Measurements from ENCODE around the gene TEC.

- no peak for TF ChIP-seq EZH2 (IDR thresholded peaks at IDR 0.05)
- TF ChIP-seq POLR2AphosphoS5 (IDR thresholded peaks at IDR 0.05; ENCODE audit: borderline replicate concordance, low read depth, low read length) = no peak
- TF ChIP-seq FOXP2 (optimal IDR thresholded peaks at IDR 0.05; ENCODE audit: control extremely low read depth, extremely low read length, insufficient read depth) = no peak
Observed at GRCh38 chr4:48175806-48176205, 93.8 kb downstream of the TEC start.
